ENCODE results near the gene GDPD5.

Gene GDPD5

DNA sequence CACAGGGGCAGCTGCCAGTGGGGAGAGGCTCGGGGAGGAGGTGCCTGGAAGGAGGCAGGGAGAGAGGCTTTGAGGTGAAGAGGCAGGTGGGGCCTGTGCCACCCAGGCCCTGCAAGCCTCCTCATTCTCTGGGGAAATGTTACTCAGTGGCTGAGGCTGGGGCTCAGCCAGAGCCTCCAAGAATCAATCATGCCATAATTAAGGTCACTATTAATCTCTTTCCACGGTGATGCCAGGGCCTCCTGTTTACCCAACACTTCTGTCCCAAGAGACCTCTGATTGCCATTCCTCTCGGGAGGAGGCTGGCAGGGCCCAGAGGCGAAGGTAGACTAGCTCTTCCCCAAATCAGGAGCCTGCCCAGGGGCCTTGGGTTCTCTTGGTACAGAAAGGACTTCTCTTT, 38.4 kb downstream of the GDPD5 start:
- no peak for ATAC-seq
- TF ChIP-seq PPARA (CRISPR knock-in tag; IDR thresholded peaks at IDR 0.05; ENCODE audit: borderline replicate concordance) (no peak), ESRRG (CRISPR knock-in tag; IDR thresholded peaks at IDR 0.05) (no peak), RARB (CRISPR knock-in tag; IDR thresholded peaks at IDR 0.05) (no peak), ARNTL (CRISPR knock-in tag; IDR thresholded peaks at IDR 0.05; ENCODE audit: borderline replicate concordance, low read depth) (no peak), ZNF565 (CRISPR knock-in tag; conservative IDR thresholded peaks at IDR 0.05; ENCODE audit: low read depth) (no peak), ZFP3 (CRISPR knock-in tag; IDR thresholded peaks at IDR 0.05) (no peak), ZNF70 (CRISPR knock-in tag; IDR thresholded peaks at IDR 0.05) (no peak), TOX (CRISPR knock-in tag; IDR thresholded peaks at IDR 0.05; ENCODE audit: borderline replicate concordance) (no peak), ZC3H10 (CRISPR knock-in tag; IDR thresholded peaks at IDR 0.05) (no peak), SNAI2 (CRISPR knock-in tag; IDR thresholded peaks at IDR 0.05) (no peak), GLIS3 (CRISPR knock-in tag; IDR thresholded peaks at IDR 0.05) (no peak), ISL1 (CRISPR knock-in tag; IDR thresholded peaks at IDR 0.05) (no peak), CSDC2 (CRISPR knock-in tag; IDR thresholded peaks at IDR 0.05) (no peak), ZFP30 (CRISPR knock-in tag; IDR thresholded peaks at IDR 0.05) (no peak)
- TF ChIP-seq, protein P1, sequence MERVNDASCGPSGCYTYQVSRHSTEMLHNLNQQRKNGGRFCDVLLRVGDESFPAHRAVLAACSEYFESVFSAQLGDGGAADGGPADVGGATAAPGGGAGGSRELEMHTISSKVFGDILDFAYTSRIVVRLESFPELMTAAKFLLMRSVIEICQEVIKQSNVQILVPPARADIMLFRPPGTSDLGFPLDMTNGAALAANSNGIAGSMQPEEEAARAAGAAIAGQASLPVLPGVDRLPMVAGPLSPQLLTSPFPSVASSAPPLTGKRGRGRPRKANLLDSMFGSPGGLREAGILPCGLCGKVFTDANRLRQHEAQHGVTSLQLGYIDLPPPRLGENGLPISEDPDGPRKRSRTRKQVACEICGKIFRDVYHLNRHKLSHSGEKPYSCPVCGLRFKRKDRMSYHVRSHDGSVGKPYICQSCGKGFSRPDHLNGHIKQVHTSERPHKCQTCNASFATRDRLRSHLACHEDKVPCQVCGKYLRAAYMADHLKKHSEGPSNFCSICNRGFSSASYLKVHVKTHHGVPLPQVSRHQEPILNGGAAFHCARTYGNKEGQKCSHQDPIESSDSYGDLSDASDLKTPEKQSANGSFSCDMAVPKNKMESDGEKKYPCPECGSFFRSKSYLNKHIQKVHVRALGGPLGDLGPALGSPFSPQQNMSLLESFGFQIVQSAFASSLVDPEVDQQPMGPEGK (CRISPR knock-in tag; IDR thresholded peaks at IDR 0.05; ENCODE audit: borderline replicate concordance) = no peak
- TF ChIP-seq, protein P2, sequence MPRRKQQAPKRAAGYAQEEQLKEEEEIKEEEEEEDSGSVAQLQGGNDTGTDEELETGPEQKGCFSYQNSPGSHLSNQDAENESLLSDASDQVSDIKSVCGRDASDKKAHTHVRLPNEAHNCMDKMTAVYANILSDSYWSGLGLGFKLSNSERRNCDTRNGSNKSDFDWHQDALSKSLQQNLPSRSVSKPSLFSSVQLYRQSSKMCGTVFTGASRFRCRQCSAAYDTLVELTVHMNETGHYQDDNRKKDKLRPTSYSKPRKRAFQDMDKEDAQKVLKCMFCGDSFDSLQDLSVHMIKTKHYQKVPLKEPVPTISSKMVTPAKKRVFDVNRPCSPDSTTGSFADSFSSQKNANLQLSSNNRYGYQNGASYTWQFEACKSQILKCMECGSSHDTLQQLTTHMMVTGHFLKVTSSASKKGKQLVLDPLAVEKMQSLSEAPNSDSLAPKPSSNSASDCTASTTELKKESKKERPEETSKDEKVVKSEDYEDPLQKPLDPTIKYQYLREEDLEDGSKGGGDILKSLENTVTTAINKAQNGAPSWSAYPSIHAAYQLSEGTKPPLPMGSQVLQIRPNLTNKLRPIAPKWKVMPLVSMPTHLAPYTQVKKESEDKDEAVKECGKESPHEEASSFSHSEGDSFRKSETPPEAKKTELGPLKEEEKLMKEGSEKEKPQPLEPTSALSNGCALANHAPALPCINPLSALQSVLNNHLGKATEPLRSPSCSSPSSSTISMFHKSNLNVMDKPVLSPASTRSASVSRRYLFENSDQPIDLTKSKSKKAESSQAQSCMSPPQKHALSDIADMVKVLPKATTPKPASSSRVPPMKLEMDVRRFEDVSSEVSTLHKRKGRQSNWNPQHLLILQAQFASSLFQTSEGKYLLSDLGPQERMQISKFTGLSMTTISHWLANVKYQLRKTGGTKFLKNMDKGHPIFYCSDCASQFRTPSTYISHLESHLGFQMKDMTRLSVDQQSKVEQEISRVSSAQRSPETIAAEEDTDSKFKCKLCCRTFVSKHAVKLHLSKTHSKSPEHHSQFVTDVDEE (CRISPR knock-in tag; IDR thresholded peaks at IDR 0.05) = no peak
- TF ChIP-seq, protein P3, sequence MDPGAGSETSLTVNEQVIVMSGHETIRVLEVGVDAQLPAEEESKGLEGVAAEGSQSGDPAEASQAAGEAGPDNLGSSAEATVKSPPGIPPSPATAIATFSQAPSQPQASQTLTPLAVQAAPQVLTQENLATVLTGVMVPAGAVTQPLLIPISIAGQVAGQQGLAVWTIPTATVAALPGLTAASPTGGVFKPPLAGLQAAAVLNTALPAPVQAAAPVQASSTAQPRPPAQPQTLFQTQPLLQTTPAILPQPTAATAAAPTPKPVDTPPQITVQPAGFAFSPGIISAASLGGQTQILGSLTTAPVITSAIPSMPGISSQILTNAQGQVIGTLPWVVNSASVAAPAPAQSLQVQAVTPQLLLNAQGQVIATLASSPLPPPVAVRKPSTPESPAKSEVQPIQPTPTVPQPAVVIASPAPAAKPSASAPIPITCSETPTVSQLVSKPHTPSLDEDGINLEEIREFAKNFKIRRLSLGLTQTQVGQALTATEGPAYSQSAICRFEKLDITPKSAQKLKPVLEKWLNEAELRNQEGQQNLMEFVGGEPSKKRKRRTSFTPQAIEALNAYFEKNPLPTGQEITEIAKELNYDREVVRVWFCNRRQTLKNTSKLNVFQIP (CRISPR knock-in tag; IDR thresholded peaks at IDR 0.05; ENCODE audit: borderline replicate concordance, low read depth) = no peak

GRCh38 chr11:75485742-75486141, 40.0 kb downstream of the GDPD5 start:
- ATAC-seq = no peak
- no peak for TF ChIP-seq ESRRG (CRISPR knock-in tag; IDR thresholded peaks at IDR 0.05)
- TF ChIP-seq BACH2 (CRISPR knock-in tag; IDR thresholded peaks at IDR 0.05; ENCODE audit: borderline replicate concordance) = no peak
- TF ChIP-seq, protein P4, sequence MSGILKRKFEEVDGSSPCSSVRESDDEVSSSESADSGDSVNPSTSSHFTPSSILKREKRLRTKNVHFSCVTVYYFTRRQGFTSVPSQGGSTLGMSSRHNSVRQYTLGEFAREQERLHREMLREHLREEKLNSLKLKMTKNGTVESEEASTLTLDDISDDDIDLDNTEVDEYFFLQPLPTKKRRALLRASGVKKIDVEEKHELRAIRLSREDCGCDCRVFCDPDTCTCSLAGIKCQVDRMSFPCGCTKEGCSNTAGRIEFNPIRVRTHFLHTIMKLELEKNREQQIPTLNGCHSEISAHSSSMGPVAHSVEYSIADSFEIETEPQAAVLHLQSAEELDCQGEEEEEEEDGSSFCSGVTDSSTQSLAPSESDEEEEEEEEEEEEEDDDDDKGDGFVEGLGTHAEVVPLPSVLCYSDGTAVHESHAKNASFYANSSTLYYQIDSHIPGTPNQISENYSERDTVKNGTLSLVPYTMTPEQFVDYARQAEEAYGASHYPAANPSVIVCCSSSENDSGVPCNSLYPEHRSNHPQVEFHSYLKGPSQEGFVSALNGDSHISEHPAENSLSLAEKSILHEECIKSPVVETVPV (CRISPR knock-in tag; IDR thresholded peaks at IDR 0.05) = no peak

GRCh38 chr11:75482931-75483469, 42.7 kb downstream of the GDPD5 start:
- TF ChIP-seq, protein P2 (CRISPR knock-in tag; IDR thresholded peaks at IDR 0.05) = no peak
- TF ChIP-seq ZFP3 (CRISPR knock-in tag; IDR thresholded peaks at IDR 0.05) (no peak), RARB (CRISPR knock-in tag; IDR thresholded peaks at IDR 0.05) (no peak), TCF4 (CRISPR knock-in tag; IDR thresholded peaks at IDR 0.05; ENCODE audit: borderline replicate concordance) (no peak), ESRRG (CRISPR knock-in tag; IDR thresholded peaks at IDR 0.05) (no peak), ZC3H10 (CRISPR knock-in tag; IDR thresholded peaks at IDR 0.05) (no peak), ZFP30 (CRISPR knock-in tag; IDR thresholded peaks at IDR 0.05) (no peak), ZNF70 (CRISPR knock-in tag; IDR thresholded peaks at IDR 0.05) (no peak), ZNF8 (CRISPR knock-in tag; IDR thresholded peaks at IDR 0.05) (no peak), GLIS3 (CRISPR knock-in tag; IDR thresholded peaks at IDR 0.05) (no peak), ISL1 (CRISPR knock-in tag; IDR thresholded peaks at IDR 0.05) (no peak), CREB5 (CRISPR knock-in tag; IDR thresholded peaks at IDR 0.05; ENCODE audit: low read depth) (no peak)
- TF ChIP-seq, protein P4 (CRISPR knock-in tag; IDR thresholded peaks at IDR 0.05) = no peak
- TF ChIP-seq, protein P3 (CRISPR knock-in tag; IDR thresholded peaks at IDR 0.05; ENCODE audit: borderline replicate concordance, low read depth) = no peak
- no peak for ATAC-seq
